ENCODE data around the gene ELMO1. TPM values are rescaled to one million over a fixed set of nuclear protein-coding genes. Genes with fewer than 3 reads are reported as not detected.

The ELMO1 gene
- total RNA-seq, 1 experiment from 2014 or later: 7.8 TPM

DNA sequence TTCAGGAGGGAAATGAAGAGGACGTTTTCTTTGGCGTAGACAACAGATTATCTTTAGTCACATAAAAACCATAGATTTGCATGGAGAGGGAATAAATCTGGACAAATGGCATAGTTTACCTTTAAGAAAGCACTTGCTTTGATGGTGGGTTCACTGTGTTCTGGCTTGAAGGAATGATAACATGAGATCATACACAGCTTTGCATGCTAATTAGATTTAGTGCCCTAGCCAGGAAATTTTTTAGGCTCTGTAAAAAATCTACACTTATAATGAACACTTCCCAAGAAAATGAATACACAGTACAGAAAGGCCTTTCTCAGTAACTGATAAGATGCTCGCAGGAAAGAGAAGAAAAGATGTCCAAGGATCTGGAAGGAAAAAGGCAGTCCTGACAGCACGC lies 506.1 kb downstream of the ELMO1 start:
- Histone ChIP-seq H3K79me1 (ENCODE audit: insufficient read depth, low read depth, low read length, poor library complexity, severe bottlenecking) (no peaks in the 10 kb centered on the region), H4K91ac (ENCODE audit: insufficient read length, low read depth, low read length) (no peak overlapping the region), H3T11ph (ENCODE audit: low read length) (no peak overlapping the region), H3K4me1 (ENCODE audit: insufficient read depth, low read length) (no peaks in the 10 kb centered on the region), H3K56ac (ENCODE audit: insufficient read length, low read depth, low read length) (no peak overlapping the region), H3K4me2 (ENCODE audit: insufficient read depth, insufficient read length, low read length) (no peak overlapping the region), H3K9ac (ENCODE audit: extremely low read depth, insufficient read length, low read length) (no peak overlapping the region), H3K9me3 (ENCODE audit: control insufficient read depth, low read depth, low read length) (peaks cover 6% of the 10 kb centered on the region), H3K79me2 (ENCODE audit: insufficient read depth, low read length) (no peaks in the 10 kb centered on the region), H3K27me3 (ENCODE audit: insufficient read depth, low read length) (no peaks in the 10 kb centered on the region), H3K14ac (ENCODE audit: insufficient read depth, low read length) (no peak overlapping the region), H2AK5ac (ENCODE audit: insufficient read length, low read length) (no peak overlapping the region), H2BK12ac (ENCODE audit: insufficient read length, low read depth, low read length) (no peak overlapping the region), H4K8ac (replicated peaks; ENCODE audit: insufficient read length, low read depth, low read length) (no peak overlapping the region), H3K18ac (ENCODE audit: insufficient read length, low read depth, low read length) (no peak overlapping the region), H4K20me1 (ENCODE audit: control insufficient read depth, insufficient read depth, insufficient read length) (no peaks in the 10 kb centered on the region), H3K4ac (ENCODE audit: low read depth, low read length) (no peak overlapping the region), H2AFZ (ENCODE audit: low read length) (no peak overlapping the region), H2BK120ac (ENCODE audit: low read depth, low read length, poor library complexity, severe bottlenecking) (no peak overlapping the region), H4K5ac (ENCODE audit: insufficient read length, low read depth, low read length) (no peak overlapping the region), H2BK15ac (ENCODE audit: low read depth, low read length) (no peak overlapping the region), H3K23me2 (ENCODE audit: insufficient read length, low read depth, low read length, poor library complexity, severe bottlenecking) (no peaks in the 10 kb centered on the region), H2BK5ac (ENCODE audit: insufficient read length, low read length) (no peak overlapping the region), H2BK20ac (ENCODE audit: low read depth, low read length, poor library complexity, severe bottlenecking) (no peak overlapping the region), H3K23ac (ENCODE audit: insufficient read length, low read depth, low read length) (no peak overlapping the region), H3K27ac (ENCODE audit: insufficient read length, low read depth, low read length) (no peak overlapping the region)
- Mint-ChIP-seq H3K9me3 (peaks cover 7 to 17% of the 10 kb centered on the region in 2 experiments; a peak in 4 of 5 replicates), H3K27ac (no peak overlapping the region), H3K4me1 (peaks cover 6 to 14% of the 10 kb centered on the region in 2 experiments), H3K27me3 (ENCODE audit: low read depth) (no peaks in the 10 kb centered on the region; the same call in 1 of the 2 replicates), H3K36me3 (ENCODE audit: insufficient read depth in 1 of 3, low read depth in 3 of 3) (peaks cover 4 to 10% (median 6%) of the 10 kb centered on the region in 3 experiments; a peak in 5 of 7 replicates), H3K4me3 (no peak overlapping the region)
- TF ChIP-seq, protein P1, sequence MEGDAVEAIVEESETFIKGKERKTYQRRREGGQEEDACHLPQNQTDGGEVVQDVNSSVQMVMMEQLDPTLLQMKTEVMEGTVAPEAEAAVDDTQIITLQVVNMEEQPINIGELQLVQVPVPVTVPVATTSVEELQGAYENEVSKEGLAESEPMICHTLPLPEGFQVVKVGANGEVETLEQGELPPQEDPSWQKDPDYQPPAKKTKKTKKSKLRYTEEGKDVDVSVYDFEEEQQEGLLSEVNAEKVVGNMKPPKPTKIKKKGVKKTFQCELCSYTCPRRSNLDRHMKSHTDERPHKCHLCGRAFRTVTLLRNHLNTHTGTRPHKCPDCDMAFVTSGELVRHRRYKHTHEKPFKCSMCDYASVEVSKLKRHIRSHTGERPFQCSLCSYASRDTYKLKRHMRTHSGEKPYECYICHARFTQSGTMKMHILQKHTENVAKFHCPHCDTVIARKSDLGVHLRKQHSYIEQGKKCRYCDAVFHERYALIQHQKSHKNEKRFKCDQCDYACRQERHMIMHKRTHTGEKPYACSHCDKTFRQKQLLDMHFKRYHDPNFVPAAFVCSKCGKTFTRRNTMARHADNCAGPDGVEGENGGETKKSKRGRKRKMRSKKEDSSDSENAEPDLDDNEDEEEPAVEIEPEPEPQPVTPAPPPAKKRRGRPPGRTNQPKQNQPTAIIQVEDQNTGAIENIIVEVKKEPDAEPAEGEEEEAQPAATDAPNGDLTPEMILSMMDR (conservative IDR thresholded peaks at IDR 0.05): no peak
- no CpG with 5 or more reads among the region's 4 CpGs for WGBS (ENCODE audit: extremely low coverage, insufficient read length, low lambda C conversion rate)
- no peak for DNase-seq
